GM12801 (cell line): ENCODE measurements around the gene CEP78.

ENCODE experiments used
- CTCF ChIP-seq: IDR thresholded peaks from one replicate; pipeline ENCODE4 v1.5.1; 2011; ENCODE audit warnings: control low read depth; ENCODE audit not compliant: insufficient read length; ENCODE audit errors: extremely low read depth

The CEP78 gene

GRCh38 chr9:78278801-78279200 is 42.9 kb downstream of the CEP78 start:
- TF ChIP-seq CTCF = no peak

GRCh38 chr9:78280982-78281668 is 45.2 kb downstream of the CEP78 start:
- TF ChIP-seq CTCF = no peak

GRCh38 chr9:78286125-78286524 is 50.2 kb downstream of the CEP78 start:
- no peak for TF ChIP-seq CTCF

- TF ChIP-seq CTCF = no peak
Measured at GRCh38 chr9:78286946-78287388, 51.1 kb downstream of the CEP78 start.

- no peak for TF ChIP-seq CTCF
Measured at GRCh38 chr9:78288214-78288892, 52.5 kb downstream of the CEP78 start.

GRCh38 chr9:78289474-78289873 is 53.6 kb downstream of the CEP78 start:
- TF ChIP-seq CTCF = no peak

GRCh38 chr9:78291240-78291925 is 55.5 kb downstream of the CEP78 start:
- TF ChIP-seq CTCF = no peak
